ENCODE data around the gene PRDM11.

DNA sequence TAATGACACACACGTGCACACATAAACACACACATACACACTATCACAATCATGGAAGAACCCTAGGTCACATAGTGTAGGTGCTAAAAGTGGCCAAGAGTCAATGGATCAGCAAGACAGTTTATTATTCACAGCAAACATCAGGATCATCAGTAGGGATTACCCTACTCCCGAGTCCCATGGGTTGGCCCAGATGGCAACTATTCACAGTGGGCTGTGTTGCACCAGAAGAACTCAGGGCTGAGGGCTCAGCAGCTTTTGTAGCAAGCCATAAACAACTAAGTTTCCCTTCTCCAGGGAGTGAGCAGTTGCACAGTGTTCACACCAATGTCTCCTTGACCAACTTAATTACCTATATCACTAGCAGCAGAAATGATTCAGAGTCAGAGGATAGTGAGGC is 20.8 kb downstream of the PRDM11 start:
- TF ChIP-seq EZH2 (IDR thresholded peaks at IDR 0.05; ENCODE audit: borderline replicate concordance, low read depth, low read length, severe bottlenecking), result no peak
- TF ChIP-seq, protein P1, sequence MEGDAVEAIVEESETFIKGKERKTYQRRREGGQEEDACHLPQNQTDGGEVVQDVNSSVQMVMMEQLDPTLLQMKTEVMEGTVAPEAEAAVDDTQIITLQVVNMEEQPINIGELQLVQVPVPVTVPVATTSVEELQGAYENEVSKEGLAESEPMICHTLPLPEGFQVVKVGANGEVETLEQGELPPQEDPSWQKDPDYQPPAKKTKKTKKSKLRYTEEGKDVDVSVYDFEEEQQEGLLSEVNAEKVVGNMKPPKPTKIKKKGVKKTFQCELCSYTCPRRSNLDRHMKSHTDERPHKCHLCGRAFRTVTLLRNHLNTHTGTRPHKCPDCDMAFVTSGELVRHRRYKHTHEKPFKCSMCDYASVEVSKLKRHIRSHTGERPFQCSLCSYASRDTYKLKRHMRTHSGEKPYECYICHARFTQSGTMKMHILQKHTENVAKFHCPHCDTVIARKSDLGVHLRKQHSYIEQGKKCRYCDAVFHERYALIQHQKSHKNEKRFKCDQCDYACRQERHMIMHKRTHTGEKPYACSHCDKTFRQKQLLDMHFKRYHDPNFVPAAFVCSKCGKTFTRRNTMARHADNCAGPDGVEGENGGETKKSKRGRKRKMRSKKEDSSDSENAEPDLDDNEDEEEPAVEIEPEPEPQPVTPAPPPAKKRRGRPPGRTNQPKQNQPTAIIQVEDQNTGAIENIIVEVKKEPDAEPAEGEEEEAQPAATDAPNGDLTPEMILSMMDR (IDR thresholded peaks at IDR 0.05; ENCODE audit: borderline replicate concordance, extremely low read depth, low read length, poor library complexity, severe bottlenecking), result no peak

Data from DND-41 (cell line).